KBM-7 (cell line): ENCODE measurements around the gene NAPB.
A peak's percentile ranks its signal among the peaks of the same experiment; 100 is the strongest.
"Not testable (repeated sequence)": the region's sequence is repeated elsewhere in the genome, so short reads cannot be mapped to it uniquely, and the experiment has no call there.

Source experiments
- DNase-seq: peaks from one replicate; pipeline ENCODE4 v3.0.0-alpha.2; 2015
- in situ Hi-C: fragments of 300-500 bp; cut with MboI; formaldehyde crosslinking; loops from 2 replicates; pipeline ENCODE4 v1.14.3; 2020; ENCODE audit warnings: low sequenced_read_pairs, low pct_unique_long_range_greater_than_20kb, mixed read lengths

NAPB gene

DNA sequence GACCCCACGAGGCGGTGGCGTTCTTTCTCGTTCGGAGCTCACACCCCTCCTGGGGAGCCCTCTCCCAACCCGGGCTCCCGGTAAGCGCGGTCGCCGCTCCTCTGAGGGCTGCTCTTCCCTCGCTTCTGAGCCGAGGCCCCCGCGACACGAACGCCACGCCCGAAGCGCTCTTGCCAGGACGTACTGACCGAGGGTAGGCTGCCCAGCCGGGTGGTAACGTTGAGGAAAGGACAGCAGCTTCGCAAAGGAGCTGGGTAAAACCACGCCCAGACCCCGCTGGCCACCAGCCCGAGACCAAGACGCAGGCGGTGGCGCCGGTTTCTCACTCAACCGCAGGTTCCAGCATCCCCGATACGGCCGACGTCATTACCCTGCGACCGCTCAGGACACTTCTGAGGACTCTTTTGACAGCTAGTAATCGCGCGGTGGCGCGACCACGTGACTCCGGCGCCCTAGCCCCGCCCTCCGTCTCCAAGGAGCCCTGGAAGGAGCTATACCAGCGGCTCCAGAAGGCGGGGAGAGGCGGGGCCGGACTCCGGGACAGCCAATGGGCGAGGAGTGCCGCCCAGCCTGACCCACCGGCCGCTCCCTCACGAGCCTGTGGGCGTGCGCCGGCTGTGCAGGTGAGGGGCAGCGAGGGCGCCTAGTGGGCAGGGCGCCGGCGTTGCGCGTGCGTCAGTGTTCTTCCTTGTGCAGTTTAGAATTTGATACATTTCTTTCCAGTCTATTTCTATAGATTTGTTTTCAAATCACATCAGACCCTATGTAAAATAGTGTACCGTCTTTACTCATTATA is 63.3 kb downstream of the NAPB start:
- in situ Hi-C loops = no loop called here
- DNase-seq = peak; percentile 99

DNA sequence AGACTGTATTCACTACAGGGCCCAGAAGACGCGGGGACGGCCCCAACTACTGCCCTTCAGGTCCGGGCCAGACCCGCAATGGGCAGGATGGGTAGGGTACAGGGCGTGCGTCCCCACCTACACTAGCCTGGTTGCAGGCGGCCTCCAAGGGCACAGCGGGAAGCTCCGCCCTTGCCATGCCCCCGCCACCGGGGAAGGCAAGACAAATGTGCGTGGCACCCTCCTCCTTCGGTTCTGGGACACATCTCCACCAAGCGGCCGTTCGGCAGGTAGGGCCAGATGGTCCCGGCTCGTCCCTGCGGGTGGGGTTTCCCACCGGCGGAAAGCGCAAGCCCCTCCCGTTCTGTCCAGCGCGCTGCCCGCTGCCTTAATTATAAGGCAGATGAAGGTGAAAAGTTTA is 65.1 kb downstream of the NAPB start:
- in situ Hi-C loops = no loop called here

GRCh38 chr20:23350904-23351838 is 70.1 kb downstream of the NAPB start:
- DNase-seq = peak; percentile 50
- in situ Hi-C loops = no loop called here

More for the DNA sequence above, 65.1 kb downstream of the NAPB start:
- no peak for DNase-seq

GRCh38 chr20:23350196-23350903 is 70.9 kb downstream of the NAPB start, which contains the start of gene NXT1:
NXT1 (plus strand) TSS chr20:23350791; CDS start chr20:23354042, 3,251 bp downstream.
- in situ Hi-C loops = no loop called here
- peak; percentile 97 for DNase-seq

DNA sequence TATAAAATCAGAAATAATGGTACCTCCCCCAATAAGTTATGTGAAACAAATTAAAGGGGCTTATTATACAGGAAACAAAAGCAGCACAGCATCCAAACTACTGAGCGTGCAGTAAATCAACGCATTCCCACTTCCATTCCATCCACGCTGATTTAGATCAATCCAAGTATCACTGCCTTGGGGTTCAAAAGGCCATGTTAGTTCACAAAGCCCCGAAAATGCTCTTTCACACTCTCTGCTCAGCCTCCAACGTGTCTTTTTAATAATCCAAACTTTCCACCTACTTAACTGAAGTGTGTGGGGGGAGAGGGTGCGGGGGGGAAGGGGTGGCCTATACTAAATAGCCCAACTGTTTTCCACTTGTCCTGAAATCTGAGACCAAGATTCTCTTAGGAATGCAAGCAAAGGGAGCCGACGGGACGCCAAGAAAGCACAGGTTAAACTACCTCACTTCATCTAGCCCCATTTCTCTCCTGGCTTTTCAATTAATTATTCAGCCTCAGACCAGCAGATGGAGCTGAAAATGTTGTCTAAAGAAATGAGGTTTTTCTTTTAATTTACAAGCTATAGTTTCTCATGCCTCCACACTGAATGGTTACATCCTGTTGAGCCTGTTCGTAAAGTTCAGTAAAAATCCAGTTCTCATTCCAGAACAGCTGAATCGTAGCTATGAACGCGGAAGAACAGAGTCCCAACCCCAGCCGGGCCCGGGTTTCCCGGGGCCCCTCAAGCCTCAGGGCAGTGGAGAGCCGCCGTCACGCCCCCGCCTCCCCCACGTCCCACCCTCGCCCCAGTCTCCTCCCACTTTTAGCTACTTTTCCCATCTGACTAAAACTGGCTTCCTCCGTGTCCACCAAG is 71.7 kb downstream of the NAPB start:
- DNase-seq = no peak
- in situ Hi-C loops = loop anchor here (25.0 kb wide), 3 partner anchors 137 to 1012 kb away; no protein-coding TSS in a partner anchor

DNA sequence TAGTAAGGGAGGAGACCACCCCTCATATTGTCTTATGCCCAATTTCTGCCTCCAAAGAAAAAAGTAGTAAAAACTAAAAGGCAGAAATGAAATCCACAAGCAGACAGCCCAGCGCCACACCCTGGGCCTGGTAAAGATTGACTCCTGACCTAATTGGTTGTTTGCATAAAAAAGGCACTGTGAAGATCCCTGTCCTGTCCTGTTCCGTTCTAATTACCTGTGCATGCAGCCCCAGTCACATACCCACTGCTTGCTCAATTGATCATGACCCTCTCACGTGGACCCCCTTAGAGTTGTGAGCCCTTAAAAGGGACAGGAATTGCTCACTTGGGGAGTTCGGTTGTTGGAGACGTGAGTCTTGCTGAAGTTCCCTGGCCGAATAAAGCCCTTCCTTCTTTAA is 72.8 kb downstream of the NAPB start:
- DNase-seq = not testable (repeated sequence)
- in situ Hi-C loops = loop anchor here (25.0 kb wide), 3 partner anchors 136 to 1011 kb away; no protein-coding TSS in a partner anchor

DNA sequence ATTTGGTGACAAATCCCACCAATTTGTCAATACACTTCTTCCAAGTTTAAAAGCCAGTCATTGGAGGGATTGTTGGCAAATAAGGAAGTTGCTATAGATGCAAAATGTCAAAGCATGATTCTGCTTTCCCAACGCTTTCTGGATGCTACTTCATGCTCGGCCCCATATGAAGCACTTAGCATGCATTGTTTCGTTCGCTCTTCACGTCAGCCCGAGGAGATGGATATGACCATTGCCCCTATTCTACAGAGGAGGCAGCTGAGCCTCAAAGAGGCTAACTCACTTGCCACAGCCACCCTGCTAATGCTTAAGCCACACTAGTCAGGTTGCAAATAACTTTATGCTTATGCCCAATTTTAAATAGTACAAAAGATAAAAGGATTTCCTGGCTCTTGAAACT is 73.5 kb downstream of the NAPB start:
- in situ Hi-C loops = loop anchor here (25.0 kb wide), 3 partner anchors 135 to 1010 kb away; no protein-coding TSS in a partner anchor
- DNase-seq = no peak

DNA sequence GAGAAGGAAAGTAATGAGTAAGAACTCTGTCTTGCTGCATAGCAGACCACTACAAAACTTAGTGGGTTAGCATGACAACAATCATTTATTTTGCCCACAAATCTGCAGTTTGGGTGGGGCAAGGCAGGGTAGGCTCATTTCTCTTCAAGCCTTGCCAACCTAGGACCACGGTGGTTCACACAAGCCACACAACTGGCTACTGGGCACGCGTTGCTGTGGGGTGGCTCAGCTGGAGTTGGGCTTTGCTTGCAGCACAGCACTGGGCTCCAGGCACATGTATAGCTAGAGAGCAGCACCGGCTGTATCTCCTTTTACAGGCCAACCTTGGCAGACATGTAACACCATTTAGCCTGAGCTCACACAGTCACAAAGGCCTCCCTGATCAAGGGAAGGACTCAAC is 75.3 kb downstream of the NAPB start:
- in situ Hi-C loops = loop anchor here (25.0 kb wide), 3 partner anchors 134 to 1009 kb away; no protein-coding TSS in a partner anchor
- DNase-seq = no peak

GRCh38 chr20:23344336-23344735 is 77.0 kb downstream of the NAPB start:
- in situ Hi-C loops = loop anchor here (25.0 kb wide), 3 partner anchors 132 to 1007 kb away; no protein-coding TSS in a partner anchor
- no peak for DNase-seq

DNA sequence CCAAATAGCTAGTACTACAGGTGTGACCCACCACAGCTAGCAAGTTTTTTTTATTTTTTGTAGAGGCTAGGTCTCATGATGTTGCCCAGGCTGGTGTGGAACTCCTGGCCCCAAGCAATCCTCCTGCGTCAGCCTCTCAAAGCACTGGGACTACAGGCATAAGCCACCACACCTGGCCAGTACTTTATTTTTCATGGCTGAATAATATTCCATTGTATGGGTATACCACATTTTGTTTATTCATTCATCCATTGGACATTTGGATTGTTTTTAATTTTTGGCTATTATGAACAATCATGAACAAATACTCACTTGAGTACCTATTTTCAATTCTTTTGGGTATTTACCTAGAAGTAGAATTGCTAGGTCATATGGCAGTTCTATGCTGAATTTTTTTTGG is 77.7 kb downstream of the NAPB start:
- DNase-seq = no peak
- in situ Hi-C loops = loop anchor here (25.0 kb wide), 3 partner anchors 131 to 1006 kb away; no protein-coding TSS in a partner anchor

DNA sequence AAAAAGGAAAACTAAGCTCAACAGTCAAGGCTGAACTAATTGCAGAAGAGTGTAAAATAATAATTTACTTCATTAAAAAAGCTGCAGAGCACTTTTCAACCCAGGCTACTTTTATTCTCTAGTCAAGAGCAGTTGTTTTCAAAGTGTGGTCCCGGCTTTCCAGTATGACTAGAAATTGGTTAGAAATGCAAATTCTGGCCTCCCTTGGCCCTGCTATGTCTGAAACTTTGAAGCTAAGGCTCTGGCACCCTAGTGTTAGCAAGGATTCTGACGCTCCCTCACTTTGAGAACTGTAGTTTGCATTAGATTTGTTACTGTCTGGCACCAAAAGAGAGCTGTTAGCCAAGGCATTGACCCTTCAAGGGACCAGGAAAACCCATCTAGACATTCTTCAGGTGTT is 80.2 kb downstream of the NAPB start:
- in situ Hi-C loops = loop anchor here (25.0 kb wide), 3 partner anchors 129 to 1004 kb away; no protein-coding TSS in a partner anchor
- DNase-seq = no peak

DNA sequence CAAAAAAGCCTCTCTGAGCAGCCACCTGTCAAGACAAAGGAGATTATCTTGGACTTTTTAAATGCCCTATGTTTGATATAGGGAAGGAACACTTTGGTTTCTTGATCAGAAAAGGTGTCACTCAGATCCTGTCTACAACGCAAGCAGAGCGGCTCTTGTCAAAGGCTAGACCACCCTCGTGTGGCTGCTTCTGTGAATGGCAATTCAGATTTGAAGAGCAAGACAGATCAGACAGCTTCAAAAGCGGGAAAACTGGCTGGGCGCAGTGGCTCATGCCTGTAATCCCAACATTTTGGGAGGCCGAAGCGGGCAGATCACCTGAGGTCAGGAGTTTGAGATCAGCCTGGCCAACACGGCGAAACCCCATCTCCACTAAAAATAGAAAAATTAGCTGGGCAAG is 80.8 kb downstream of the NAPB start:
- in situ Hi-C loops = loop anchor here (25.0 kb wide), 3 partner anchors 128 to 1003 kb away; no protein-coding TSS in a partner anchor
- peak; percentile 59 for DNase-seq

- no peak for DNase-seq
- in situ Hi-C loops = loop anchor here (25.0 kb wide), 3 partner anchors 128 to 1003 kb away; no protein-coding TSS in a partner anchor
These were observed 81.3 kb downstream of the NAPB start for GRCh38 chr20:23339986-23340385.

DNA sequence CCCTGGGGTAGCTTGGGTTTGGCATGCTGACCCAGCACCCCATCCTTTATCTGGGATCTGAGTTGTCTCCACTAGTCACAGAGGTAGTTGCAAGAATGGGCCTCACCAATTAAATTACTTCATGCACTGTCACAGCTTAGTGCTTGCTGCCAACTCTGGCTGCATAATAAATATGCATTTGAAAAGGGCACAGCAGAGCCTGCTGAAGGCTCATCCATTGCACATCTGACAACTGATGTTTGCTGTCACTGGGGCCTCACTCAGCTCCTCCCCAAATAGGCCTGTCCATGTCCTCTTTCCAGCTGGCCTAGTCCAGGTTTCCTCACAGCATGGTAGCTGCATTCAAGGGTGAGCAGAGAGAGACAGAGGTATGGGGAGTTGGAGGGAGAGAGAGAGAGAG is 84.0 kb downstream of the NAPB start:
- in situ Hi-C loops = loop anchor here (25.0 kb wide), 3 partner anchors 125 to 1000 kb away; no protein-coding TSS in a partner anchor
- DNase-seq = no peak

GRCh38 chr20:23336476-23336875 is 84.8 kb downstream of the NAPB start:
- in situ Hi-C loops = loop anchor here (25.0 kb wide), 3 partner anchors 124 to 999 kb away; no protein-coding TSS in a partner anchor
- DNase-seq = no peak

DNA sequence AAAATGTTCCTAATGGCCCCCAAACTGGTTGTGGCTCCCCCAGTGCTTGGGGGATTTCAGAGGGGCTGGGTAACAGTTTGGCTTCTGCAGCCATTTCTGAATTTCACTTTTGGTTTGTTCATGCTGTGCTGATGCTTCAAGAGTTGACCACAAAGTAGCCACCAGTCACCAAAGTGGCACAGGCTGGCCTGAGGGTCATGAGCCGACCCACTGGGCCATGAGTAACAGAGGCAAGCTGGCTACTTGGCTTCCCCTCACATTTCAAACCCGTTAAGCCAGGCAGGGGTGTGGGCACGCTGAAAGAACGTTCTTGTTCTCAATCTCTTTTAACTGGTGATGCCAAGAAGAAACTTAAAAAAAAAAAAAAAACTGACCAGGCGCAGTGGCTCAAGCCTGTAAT is 85.8 kb downstream of the NAPB start:
- DNase-seq = no peak
- in situ Hi-C loops = loop anchor here (25.0 kb wide), 3 partner anchors 123 to 998 kb away; no protein-coding TSS in a partner anchor

DNA sequence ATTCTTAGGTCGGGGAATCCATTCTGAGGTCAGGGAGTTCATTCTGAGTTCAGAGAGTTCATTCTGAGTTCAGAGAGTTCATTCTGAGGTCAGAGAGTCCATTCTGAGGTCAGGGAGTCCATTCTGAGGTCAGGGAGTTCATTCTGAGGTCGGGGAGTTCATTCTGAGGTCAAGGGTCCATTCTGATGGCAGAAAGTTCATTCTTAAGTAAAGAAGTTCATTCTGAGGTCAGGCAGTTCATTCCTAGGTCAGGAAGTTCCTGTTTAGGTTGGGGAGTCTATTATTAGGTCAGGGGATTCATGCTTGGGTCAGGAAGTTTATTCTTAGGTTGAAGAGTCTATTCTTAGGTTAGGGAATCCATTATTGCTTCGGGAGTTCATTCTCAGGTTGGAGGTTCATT is 87.2 kb downstream of the NAPB start:
- in situ Hi-C loops = loop anchor here (25.0 kb wide), 3 partner anchors 122 to 997 kb away; no protein-coding TSS in a partner anchor
- no peak for DNase-seq
